NOMO-1 (cell line): ENCODE data around the gene INSL6.
"Not testable (repeated sequence)": the region's sequence is repeated elsewhere in the genome, so short reads cannot be mapped to it uniquely, and the experiment has no call there.

Experiments used
- DNase-seq, 2 experiments: peaks; one replicate each; lab custom pipeline; 2025; ENCODE audit not compliant: unreplicated experiment in 2 of 2; lab: John Stamatoyannopoulos, UW

The INSL6 gene, protein sequence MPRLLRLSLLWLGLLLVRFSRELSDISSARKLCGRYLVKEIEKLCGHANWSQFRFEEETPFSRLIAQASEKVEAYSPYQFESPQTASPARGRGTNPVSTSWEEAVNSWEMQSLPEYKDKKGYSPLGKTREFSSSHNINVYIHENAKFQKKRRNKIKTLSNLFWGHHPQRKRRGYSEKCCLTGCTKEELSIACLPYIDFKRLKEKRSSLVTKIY

GRCh38 chr9:5185220-5185840, at the start of gene INSL6:
INSL6 (minus strand) TSS chr9:5185639; CDS start chr9:5185602, 37 bp downstream.
- no peak for DNase-seq

DNA sequence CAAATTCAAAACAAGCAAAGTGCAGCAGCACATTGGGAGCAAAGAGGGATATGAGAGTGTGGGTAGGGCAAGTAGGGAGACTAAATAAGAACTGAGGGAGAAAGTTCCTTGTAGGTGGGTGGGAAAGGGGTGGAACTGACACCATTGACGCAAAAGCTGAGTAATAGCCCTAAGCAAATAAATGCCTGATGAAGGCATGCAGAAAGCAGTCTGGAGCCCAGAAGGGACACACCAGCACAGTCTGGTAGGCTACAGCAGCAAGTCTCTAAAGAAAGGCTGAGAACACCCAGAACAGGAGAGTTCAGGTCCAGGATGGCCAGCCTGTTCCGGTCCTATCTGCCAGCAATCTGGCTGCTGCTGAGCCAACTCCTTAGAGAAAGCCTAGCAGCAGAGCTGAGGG, 45.8 kb upstream of the INSL6 start, which contains the start of gene INSL4:
Gene INSL4 (plus strand): TSS at position 208 of the 400 bp plus-strand sequence. CDS start 105 bp downstream, at position 313.
- DNase-seq, result no peak

DNA sequence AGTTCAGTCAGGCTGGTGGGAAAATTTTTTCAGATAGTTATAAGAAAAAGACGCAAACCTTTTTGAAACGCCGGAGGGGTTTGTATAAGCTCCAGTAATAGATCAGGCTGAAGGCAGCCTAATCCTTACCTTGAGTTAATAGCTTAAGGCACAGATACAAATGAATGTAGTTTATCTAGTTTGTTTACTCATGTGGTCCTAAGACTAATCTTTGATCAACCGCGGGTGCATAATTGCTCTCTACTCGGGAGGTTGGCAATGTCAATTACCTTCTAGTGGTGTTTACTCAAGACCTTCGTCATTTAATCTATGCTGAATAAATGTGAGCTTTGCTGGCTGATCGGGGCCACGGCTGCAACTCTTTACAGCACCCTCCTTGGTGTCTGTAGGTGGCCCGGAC, 45.1 kb upstream of the INSL6 start:
- no peak for DNase-seq

- DNase-seq, result peak in 1 of 2 experiments; percentile 0
Measured at GRCh38 chr9:5205071-5205470, 19.6 kb upstream of the INSL6 start.

GRCh38 chr9:5195463-5195862, 10.0 kb upstream of the INSL6 start:
- DNase-seq, result no peak

GRCh38 chr9:5193345-5193744, 7.9 kb upstream of the INSL6 start:
- no peak for DNase-seq

DNA sequence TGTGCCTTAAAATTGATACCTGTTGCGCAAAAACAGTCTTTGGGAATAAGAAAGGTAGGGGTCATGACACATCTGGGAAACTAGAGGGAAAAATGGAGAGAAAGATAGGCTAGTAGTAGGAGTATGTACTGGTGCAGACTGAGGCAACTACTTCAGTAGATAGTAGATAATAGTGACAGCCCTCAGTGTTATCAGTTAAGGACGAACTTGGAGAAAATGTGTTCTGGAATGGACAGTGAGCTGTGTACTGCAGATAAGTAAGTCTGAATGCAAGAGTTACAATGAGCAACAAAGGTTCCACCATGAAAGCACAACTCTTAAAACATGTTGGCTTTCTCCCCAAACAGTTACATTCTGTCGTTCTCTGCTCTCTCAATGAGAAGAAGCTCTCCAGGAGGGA, 6.5 kb upstream of the INSL6 start:
- DNase-seq, result no peak

DNA sequence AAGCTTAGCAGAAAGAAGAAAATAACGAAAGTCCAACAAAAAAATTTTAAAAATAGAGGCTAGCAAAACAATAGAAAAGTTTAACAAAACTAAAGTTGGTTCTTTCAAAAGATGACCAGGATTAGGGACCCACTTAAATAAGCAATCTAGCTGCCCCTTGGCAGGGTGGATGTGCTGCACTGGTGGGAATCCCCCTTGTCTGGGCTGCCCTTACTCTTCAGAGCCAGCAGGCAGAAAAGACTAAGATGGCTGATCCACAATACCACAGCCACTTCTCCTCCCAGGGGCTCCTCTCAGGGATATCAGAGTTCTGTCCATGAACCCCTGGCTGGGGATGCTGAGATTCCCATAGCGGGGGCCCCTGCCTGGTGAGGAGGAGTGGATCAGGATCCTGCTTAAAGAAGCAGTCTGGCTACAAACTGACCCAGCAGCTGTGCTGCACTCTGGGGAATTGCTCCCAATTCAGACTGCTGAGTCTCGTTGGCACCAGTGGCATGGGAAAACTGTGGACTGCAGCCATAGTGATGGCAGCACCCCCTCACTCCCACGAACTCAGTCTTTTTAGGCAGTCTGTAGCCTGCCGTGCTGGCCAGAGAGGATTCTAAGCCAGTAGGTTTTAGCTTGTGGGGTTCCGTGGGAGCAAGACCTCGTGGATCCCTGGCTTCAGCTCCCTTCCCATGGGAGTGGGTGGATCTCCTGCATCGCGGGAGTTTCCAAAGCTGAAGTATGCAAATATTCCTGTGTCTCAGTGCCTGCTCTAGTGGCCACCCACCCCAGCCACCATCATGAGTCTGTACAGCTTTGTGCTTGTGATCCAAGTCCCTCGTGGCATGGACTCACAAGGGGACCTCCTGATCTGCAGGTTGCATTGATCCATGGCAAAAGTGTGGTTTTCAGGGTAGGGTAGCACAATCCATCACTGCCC, 2.9 kb upstream of the INSL6 start:
- DNase-seq, result no peak

- DNase-seq, result peak in 1 of 2 experiments; percentile 0
Measured at GRCh38 chr9:5186416-5187169, 1.2 kb upstream of the INSL6 start.

- DNase-seq, result no peak
Measured at GRCh38 chr9:5184776-5185175, 663 bp downstream of the INSL6 start.

DNA sequence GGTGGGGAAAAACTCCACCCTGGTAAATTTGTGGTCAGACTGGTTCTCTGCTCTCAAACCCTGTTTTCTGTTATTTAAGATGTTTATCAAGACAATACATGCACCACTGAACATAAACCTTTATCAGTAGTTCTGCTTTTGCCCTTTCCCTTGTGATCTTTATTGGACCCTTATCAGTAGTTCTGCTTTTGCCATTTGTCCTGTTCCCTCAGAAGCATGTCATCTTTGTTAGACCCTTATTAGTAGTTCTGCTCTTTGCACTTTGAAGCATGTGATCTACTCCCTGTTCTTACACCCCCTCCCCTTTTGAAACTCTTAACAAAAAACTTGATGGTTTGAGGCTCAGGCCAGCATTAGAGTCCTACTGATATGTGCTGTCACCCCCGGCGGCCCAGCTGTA, 4.8 kb downstream of the INSL6 start:
- DNase-seq, result not testable (repeated sequence)

GRCh38 chr9:5178126-5178805, 7.2 kb downstream of the INSL6 start:
- DNase-seq, result no peak

GRCh38 chr9:5146241-5146640, 39.2 kb downstream of the INSL6 start:
- DNase-seq, result no peak

DNA sequence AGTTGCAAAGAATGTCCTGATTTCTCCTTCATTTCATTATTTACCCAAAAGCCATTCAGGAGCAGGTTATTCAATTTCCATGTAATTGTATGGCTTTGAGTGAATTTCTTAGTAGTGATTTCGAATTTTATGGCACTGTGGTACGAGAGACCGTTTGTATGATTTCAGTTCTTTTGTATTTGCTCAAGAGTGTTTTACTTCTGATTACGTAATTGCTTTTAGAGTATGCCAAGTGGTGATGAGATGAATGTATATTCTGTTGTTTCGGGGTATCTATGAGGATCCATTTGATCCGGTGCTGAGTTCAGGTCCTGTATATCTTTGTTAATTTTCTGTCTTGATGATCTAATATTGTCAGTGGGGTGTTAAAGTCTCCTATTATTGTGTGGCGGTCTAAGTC, 41.2 kb downstream of the INSL6 start:
- DNase-seq, result no peak

GRCh38 chr9:5140151-5140550, 45.3 kb downstream of the INSL6 start:
- no peak for DNase-seq

DNA sequence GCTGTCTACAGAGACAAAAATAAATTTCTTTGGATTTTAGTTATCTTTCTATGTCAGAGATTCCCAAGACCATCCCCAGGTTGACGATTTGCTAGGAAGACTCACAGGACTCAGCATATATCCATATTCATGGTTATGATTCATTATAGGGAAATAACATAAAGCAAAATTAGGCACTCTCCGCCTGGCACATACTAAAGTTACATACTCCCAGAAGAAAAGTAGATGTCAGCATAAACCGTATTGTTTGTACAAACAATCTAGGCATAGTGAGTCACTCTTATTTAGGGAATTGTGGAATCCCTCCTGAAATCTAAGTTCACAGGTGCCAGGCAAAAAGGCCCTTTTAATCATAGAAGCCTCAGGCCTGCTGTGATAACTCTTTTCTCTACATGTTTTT, 62.9 kb downstream of the INSL6 start:
- DNase-seq, result no peak

DNA sequence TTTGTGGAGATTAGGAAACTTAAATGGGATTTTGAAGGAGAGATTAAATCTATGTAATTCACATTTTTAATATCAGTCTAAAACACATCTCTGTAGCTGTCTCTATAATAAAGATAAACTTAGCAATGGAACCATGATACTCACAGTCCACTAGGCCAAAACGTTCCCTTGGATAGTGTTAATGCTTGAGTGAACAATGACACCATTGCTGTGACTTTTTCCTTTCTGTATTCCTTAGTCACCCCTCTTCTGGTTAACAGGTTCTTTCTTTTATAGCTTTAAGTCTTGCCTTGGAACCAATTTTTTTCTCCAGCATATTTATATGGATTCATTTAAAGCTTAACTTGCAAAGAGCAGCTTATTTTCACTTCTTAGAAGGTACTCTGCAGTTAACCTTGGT, 63.3 kb downstream of the INSL6 start:
- no peak for DNase-seq

DNA sequence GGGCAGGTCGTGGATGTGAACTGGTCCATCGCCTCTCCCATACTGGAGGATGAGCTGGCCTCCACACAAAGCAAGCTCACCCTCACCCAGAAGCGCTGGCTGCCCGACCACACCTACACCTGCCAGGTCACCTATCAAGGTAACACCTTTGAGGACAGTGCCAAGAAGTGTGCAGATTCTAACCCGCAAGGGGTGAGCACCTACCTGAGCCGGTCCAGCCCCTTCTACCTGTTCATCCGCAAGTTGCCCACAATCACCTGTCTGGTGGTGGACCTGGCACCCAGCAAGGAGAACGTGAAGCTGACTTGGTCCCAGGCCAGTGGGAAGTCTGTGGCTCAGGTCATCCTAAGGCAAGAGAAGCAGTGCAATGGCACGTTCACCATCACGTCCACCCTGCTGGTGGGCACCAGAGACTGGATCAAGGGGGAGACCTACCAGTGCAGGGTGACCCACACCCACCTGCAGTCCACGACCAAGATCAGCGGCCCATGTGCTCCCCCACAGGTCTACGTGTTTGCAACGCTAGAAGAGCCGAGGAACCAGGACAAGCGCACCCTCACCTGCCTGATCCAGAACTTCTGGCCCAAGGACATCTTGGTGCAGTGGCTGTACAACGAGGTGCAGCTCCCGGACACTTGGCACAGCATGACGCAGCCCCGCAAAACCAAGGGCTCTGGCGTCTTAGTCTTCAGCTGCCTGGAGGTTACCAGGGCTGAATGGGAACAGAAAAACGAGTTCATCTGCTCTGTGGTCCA, 71.3 kb downstream of the INSL6 start:
- no peak for DNase-seq
